ENCODE data around the gene PARD3B.

DNA sequence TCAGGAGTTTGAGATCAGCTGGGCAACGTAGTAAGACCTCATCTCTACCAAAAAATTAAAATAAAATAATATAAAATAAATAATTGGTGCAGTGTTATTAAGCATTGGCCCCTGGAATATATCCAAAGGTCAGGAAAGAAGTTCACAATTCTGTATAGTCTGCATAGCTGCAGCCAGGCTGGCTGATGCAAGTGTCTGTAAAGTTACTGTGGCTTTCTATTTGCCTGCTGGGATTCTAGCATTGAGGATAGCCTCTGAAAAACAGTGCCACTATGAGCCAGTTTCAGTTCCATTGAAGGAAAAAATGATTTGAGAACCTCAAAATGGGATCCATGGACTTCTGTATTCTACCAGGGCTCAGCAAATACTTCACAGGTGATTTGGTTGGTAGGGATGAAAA lies 208.6 kb downstream of the PARD3B start:
- TF ChIP-seq POLR2A (IDR thresholded peaks at IDR 0.05) (no peak), POLR2AphosphoS5 (IDR thresholded peaks at IDR 0.05) (no peak)
- TF ChIP-seq, protein P1, sequence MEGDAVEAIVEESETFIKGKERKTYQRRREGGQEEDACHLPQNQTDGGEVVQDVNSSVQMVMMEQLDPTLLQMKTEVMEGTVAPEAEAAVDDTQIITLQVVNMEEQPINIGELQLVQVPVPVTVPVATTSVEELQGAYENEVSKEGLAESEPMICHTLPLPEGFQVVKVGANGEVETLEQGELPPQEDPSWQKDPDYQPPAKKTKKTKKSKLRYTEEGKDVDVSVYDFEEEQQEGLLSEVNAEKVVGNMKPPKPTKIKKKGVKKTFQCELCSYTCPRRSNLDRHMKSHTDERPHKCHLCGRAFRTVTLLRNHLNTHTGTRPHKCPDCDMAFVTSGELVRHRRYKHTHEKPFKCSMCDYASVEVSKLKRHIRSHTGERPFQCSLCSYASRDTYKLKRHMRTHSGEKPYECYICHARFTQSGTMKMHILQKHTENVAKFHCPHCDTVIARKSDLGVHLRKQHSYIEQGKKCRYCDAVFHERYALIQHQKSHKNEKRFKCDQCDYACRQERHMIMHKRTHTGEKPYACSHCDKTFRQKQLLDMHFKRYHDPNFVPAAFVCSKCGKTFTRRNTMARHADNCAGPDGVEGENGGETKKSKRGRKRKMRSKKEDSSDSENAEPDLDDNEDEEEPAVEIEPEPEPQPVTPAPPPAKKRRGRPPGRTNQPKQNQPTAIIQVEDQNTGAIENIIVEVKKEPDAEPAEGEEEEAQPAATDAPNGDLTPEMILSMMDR (IDR thresholded peaks at IDR 0.05): no peak

All from transverse colon (tissue), 4 donors.